GM19395 (cell line): Measurements from ENCODE around the gene NALCN.

Source experiments
- ATAC-seq: cut with Tn5 transposase; IDR thresholded peaks from one replicate; pipeline ENCODE4 v1.9.1; 2021; ENCODE audit warnings: mild to moderate bottlenecking, moderate library complexity; ENCODE audit not compliant: unreplicated experiment

NALCN gene

GRCh38 chr13:101415358-101416174 is 742 bp downstream of the NALCN start:
- peak; percentile 77 for ATAC-seq

DNA sequence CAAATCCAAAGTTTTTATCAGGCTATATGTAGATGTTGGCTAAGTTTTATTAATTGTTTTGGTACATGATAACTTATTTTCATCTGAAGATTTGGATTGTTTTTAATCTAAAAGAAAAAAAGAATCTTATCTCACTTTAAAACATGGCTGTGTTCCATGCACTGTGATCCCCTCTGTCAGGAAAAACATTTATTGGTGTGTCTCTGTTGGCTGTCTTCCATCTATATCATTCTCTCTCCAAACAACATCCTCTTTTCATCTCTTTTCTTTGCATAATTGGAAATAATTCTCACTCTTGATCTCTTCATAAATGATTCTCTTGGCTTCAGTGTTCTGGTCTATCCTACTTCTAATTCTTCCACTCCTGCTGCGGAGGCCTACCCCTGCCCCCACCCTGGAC is 4.2 kb downstream of the NALCN start:
- ATAC-seq: no peak

- ATAC-seq: no peak
Measured at GRCh38 chr13:101408992-101409656, 7.2 kb downstream of the NALCN start.

DNA sequence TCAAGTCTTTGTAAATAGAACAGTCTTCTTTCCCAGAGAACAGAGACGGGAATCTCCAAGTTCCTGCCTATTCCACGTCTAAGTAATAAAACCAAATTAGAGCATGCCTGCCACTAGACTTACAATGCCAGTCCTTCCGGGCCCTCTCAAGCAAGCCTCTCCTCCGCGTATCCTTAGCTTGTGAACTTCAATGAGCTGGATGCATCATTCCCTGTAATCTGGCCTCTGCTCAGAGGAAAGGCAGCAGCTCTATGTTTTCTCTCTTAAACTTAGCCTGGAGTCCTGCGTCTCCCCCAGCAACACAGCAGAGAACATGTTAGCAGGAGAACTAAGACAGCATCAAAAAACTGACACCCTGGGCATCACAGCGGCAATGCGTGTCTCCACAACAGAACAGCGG is 8.2 kb downstream of the NALCN start:
- no peak for ATAC-seq

DNA sequence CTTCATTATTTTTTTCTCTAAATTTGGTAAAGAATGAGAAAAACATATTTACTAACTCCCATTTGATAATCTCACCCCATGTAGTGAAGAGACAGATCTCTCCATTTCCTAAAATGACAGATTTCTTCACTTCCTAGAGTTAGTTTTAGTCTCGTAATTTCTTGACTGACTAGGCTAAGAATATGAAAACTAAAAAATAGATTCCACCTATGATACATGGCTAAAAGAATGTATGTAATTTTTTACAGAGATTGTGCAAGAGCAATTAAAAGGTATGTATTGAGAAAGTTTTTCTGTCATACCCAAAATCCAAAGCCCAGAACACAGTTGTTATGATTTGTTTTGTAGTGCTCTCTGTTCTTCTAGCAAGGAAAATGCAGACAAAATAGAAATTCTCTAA is 9.5 kb downstream of the NALCN start:
- ATAC-seq: no peak

GRCh38 chr13:101401196-101401595 is 15.1 kb downstream of the NALCN start:
- ATAC-seq: no peak

DNA sequence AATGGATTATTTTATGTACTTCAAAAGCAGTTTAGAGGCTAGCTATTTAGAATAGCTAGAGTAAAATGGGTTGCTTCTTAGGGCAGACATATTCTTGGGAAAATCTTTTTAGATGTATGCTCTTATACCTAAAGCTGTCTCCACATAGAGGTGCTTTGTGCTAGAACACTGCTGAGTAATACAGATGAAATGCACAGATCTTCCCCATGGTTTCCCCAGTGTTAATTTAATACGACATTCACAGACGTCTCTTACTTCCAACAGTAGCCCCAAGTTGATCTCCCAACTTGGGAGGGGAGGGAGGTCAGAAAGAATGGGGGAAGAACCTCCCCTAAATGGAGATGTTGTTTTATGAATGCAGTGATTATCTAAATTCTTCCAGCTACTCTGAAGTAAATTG is 16.9 kb downstream of the NALCN start:
- ATAC-seq: no peak

DNA sequence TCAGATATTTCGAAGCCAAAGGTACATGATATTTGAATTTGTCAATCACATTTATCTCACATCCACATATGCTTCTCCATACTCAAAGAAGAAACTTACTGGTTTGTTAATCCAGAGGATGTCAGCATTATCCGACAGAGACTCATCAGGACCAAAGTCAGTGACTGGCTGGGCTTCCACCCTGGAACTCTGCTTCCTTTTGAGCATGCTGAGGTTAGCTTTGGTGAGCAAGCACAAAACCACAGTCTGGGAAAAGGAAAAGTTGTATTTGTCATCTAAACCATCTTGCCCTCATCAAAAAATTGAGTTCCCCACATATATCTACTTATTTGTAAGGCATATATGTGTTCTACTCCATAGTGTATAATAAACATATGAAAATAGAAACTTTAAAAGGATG is 17.4 kb downstream of the NALCN start:
- ATAC-seq: no peak

DNA sequence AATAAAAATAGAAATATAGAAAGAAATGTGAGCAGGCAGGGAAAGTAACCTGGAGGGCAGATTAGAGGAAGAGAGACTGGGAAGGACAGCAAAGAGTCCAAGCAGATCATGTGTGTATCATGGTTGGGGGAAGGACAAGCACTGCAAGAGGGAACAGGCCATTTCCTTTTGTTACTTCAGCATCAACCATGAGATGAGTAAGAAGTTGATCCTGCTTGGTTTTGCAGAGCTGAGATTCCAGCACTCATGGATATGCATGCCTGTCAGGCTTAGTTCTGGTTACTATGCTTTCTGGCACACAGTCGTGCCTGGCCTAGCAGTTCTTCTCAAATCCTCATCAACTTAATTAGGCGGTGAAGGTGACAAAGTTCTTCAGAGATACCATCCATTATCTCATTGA is 18.1 kb downstream of the NALCN start:
- ATAC-seq: no peak

DNA sequence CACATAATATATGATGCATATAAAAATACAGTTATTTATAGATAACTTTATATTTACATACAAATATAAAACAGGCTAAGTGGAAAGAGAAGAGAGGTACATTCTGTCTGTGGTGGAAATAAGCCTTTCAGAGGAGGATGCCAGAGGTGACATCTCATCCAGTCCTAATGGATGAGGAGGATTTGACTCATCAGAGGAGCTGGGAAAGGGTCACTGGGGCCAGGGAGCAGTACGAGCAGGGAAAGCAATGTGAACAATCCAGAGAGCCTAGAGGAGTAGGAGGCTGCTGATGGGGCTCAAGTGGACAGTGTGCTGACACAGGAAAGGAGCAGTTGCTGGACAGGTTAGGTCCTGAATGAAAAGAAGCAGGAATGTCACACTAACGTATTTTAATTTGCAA is 18.6 kb downstream of the NALCN start:
- no peak for ATAC-seq

DNA sequence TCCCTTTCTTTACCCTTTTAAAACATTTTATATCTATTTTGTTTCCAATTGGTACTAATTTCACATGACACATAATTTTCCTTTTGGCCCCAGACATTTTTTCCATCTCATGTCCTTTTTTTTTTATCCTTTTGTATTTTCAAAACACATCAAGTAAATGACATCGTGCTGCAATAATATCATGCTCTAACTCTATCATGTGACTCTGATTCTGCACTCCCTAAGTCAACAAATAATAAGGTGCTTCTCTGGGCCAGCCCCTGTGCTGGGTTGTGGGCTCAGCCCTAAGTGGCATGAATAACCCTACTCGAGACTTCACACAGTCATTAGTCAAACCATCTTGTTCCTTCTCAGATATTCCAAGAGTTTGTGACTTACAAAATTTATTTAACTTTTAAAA is 21.7 kb downstream of the NALCN start:
- no peak for ATAC-seq

GRCh38 chr13:101393140-101393539 is 23.2 kb downstream of the NALCN start:
- no peak for ATAC-seq

- ATAC-seq: no peak
Measured at GRCh38 chr13:101390461-101390860, 25.8 kb downstream of the NALCN start.

GRCh38 chr13:101384929-101385328 is 31.4 kb downstream of the NALCN start:
- no peak for ATAC-seq

DNA sequence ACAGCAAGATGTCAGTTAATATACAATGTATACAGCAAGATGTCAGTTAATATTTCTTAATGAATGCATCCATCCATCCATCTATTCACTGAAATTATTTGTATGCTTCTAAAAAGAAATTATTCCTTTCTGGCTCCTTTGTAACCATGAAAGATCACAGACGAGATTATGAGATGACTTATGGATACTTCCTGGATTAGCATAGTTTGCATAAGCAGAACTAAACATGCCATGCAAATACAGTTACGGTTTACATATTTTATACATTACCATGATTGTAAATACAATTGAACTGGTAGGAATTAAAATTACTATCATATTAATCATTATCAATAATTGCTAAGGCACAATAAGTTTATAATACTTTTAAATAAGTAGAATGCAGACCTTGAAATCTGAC is 32.7 kb downstream of the NALCN start:
- no peak for ATAC-seq

GRCh38 chr13:101382701-101383100 is 33.6 kb downstream of the NALCN start:
- ATAC-seq: no peak

DNA sequence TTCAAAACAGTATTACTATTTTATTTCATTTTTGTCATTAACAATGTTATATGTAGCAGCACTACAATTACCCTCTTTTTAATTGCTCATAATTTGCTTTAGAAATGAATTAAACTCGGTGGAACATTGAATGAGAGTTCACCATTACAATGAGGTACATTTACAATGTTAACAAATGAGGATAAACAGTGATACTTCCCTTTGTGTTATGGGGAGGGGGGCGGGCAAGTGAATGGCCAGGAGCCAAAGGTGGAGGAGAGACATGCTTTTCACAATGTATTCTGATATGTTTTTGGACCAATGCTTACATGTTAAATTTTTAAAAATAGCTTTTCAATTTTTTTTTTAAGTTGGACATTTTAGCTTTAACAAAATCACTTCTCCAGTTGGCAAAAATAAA is 34.2 kb downstream of the NALCN start:
- ATAC-seq: no peak

GRCh38 chr13:101360525-101360924 is 55.8 kb downstream of the NALCN start:
- ATAC-seq: no peak

- no peak for ATAC-seq
Measured at GRCh38 chr13:101354895-101355294, 61.4 kb downstream of the NALCN start.

DNA sequence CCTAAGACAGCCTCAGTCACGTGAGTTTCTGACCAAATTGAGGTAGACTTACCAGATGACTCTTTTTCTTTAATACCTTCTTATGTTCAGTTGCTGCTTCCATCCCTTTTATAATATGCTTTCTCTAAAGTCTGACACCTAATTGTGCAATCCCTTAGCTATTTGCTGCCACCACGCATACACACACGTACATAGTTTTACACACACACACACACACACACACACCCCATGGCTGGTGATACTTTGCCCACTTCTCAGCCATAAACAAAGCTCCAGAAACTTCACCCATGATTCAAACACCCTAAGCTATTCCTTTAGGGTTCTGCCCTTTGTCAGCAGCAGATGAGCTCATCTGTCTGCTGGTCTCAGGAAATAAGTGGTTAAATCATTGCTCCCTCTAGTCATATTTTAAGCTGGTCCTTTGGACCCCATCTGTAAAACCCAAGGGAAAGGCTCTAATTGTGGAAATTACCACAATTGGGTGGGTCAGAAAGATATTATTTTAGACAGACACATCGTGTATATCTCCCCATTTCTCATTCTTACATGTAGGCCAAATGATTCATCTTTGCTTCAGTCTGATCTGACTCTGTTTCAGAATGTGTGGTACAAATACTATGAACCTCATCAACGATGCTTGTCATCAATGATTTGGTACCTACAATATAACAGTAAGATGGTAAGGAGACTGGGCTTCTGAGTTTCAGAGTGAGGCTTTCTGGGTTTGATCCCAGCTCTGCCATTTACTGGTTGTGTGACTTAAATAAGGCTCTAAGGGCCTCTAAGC is 69.2 kb downstream of the NALCN start:
- no peak for ATAC-seq

- ATAC-seq: no peak
Measured at GRCh38 chr13:101346161-101346560, 70.1 kb downstream of the NALCN start.
